ENCODE measurements around the gene ARHGAP25.

DNA sequence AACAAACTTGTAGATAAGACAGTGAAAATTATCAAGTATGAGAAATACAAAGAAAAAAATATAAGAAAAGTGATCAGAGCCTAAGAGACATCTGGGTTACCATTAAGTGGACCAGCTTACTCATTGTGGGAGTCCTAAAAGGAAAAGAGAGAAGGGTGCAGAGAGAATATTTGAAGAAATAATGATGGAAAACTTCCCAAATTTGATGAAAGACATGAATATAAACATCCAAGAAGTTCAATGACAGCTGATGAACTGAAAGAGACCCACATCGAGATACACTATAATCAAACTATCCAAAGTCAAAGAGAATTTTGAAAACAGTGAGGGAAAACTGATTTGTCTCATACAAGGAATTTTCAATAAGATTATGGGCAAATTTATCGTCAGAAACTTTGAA is 22.5 kb downstream of the ARHGAP25 start:
- no peak for TF ChIP-seq GATA3 (IDR thresholded peaks at IDR 0.05; ENCODE audit: low read depth, low read length)
- TF ChIP-seq GATA2 (IDR thresholded peaks at IDR 0.05; ENCODE audit: low read depth, low read length), result no peak

Data from SH-SY5Y (cell line).